WERI-Rb-1 (cell line): Measurements from ENCODE around the gene MYLK2.

ENCODE experiments used
- DNase-seq: peaks from one replicate; pipeline ENCODE4 v3.0.0-alpha.2; 2020
- H3K27ac ChIP-seq: fragments of 250-450 bp; sonication (Bioruptor Pico); 2 replicates; pipeline ENCODE4 v1.5.1; 2020; ENCODE audit warnings: mild to moderate bottlenecking, moderate library complexity
- H3K27me3 ChIP-seq: fragments of 250-450 bp; sonication (Bioruptor Pico); 2 replicates; pipeline ENCODE4 v1.5.1; 2021; ENCODE audit warnings: mild to moderate bottlenecking, low read depth, moderate library complexity; ENCODE audit not compliant: insufficient read depth, severe bottlenecking
- H3K36me3 ChIP-seq: fragments of 250-450 bp; sonication (Bioruptor Pico); 2 replicates; pipeline ENCODE4 v1.5.1; 2020; ENCODE audit warnings: mild to moderate bottlenecking, moderate library complexity
- H3K4me3 ChIP-seq: 2 replicates; pipeline ENCODE4 v1.5.1; 2011; ENCODE audit warnings: low read depth, mild to moderate bottlenecking, control low read depth, low read length
- H3K9me3 ChIP-seq: fragments of 250-450 bp; sonication (Bioruptor Pico); 2 replicates; pipeline ENCODE4 v1.5.1; 2021; ENCODE audit warnings: mild to moderate bottlenecking, moderate library complexity; ENCODE audit not compliant: severe bottlenecking
- TF ChIP-seq, protein P1 (sequence below): IDR thresholded peaks from 2 replicates; pipeline ENCODE4 v1.5.1; 2011; ENCODE audit warnings: low read depth, mild to moderate bottlenecking, control low read depth, inconsistent platforms, low read length

MYLK2 gene

DNA sequence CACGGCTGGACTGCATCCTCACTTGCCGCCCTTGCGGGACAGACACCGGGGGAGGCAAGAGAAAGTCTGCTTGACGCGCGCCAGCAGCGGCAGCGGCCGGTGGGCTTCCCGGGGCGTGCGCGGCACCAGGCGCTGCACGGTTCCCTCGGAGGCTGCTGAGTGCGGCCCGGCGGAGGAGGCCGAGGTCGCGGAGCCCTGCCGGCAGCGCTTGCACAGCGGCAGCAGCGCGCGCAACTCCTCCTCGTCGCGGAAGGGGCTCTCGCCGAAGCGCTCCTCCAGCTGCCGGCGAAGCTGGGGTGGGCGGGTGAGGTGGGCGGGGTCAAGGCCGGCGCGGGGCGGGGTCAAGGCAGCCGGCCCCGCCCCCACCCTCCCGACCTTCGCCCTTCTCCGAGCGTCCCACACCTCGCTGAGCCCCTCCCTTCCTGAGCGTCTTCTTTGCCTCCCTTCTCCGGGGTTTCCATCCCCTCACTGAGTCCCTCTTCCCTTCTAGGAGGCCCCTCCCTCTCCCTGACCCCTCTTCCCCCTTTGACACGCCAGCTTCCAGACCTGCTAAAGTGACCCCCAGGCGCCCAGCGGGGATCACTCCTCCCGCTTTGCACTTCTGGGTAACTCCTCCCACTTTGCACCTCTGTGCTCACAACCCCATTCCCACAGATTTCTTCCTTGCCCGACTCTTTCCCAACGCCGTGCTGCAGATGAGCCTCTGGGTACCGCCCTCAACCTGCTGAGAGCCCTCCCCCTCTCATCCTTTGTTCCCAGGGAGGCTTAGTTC, 42.4 kb downstream of the MYLK2 start:
- peak; percentile 85 for DNase-seq
- no peaks in the 10 kb centered on the region for H3K27me3 ChIP-seq

DNA sequence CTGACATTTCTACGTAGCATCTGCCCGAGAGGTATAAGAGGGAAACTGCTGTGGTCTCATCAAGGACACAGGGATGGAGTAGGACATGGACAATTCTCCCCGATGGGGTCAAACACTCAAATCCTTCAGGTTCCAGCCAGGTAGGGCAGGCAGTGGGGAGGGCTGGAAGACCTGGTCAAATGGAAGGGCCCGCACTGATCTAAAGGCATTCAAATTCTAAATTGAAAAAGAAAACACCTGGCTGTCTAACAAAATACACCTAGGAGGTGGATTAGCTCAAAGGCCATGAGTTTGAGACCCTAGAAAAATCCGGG, 43.0 kb downstream of the MYLK2 start:
- H3K4me3 ChIP-seq = peak overlapping the region; percentile 75

More for the DNA sequence above, 42.4 kb downstream of the MYLK2 start:
- peak overlapping the region; percentile 99 for H3K27ac ChIP-seq
- TF ChIP-seq, protein P1, sequence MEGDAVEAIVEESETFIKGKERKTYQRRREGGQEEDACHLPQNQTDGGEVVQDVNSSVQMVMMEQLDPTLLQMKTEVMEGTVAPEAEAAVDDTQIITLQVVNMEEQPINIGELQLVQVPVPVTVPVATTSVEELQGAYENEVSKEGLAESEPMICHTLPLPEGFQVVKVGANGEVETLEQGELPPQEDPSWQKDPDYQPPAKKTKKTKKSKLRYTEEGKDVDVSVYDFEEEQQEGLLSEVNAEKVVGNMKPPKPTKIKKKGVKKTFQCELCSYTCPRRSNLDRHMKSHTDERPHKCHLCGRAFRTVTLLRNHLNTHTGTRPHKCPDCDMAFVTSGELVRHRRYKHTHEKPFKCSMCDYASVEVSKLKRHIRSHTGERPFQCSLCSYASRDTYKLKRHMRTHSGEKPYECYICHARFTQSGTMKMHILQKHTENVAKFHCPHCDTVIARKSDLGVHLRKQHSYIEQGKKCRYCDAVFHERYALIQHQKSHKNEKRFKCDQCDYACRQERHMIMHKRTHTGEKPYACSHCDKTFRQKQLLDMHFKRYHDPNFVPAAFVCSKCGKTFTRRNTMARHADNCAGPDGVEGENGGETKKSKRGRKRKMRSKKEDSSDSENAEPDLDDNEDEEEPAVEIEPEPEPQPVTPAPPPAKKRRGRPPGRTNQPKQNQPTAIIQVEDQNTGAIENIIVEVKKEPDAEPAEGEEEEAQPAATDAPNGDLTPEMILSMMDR = no peak
- H3K9me3 ChIP-seq = no peaks in the 10 kb centered on the region
- H3K4me3 ChIP-seq = peak overlapping the region; percentile 75
- peaks cover 5% of the 10 kb centered on the region; the same call in 1 of the 2 replicates for H3K36me3 ChIP-seq

DNA sequence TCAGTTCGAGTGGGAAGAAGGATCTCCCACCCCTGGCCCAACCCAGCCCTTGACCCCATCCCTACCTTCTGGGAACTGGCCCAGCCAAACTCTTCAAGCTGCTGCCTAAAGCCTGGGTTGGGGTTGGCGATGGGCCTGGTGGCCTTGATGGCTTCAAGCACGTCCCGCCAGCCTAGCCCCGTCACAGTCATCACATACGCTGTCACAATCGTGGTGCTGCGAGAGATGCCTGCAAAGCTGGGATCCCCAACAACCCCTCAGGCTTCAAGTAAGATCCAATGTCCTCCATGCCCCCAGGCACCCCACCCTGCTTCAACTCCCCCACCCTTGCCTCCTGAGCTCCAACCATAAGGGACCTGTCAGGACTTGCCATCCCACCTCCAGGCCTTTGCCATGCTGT, 43.4 kb downstream of the MYLK2 start:
- DNase-seq = no peak
- H3K27me3 ChIP-seq = no peaks in the 10 kb centered on the region
- TF ChIP-seq, protein P1 = no peak
- no peak overlapping the region for H3K4me3 ChIP-seq
- H3K36me3 ChIP-seq = peaks cover 9% of the 10 kb centered on the region; the same call in 1 of the 2 replicates
- H3K27ac ChIP-seq = peak overlapping the region; percentile 99; the same call in 1 of the 2 replicates
- no peaks in the 10 kb centered on the region for H3K9me3 ChIP-seq

More for the DNA sequence above, 43.0 kb downstream of the MYLK2 start:
- no peaks in the 10 kb centered on the region for H3K9me3 ChIP-seq
- no peak for DNase-seq
- TF ChIP-seq, protein P1 = no peak
- H3K27ac ChIP-seq = peak overlapping the region; percentile 99
- H3K36me3 ChIP-seq = peaks cover 9% of the 10 kb centered on the region; the same call in 1 of the 2 replicates
- H3K27me3 ChIP-seq = no peaks in the 10 kb centered on the region

- Histone ChIP-seq H3K36me3 (peaks cover 9% of the 10 kb centered on the region; the same call in 1 of the 2 replicates), H3K27me3 (no peaks in the 10 kb centered on the region), H3K27ac (no peak overlapping the region), H3K4me3 (no peak overlapping the region), H3K9me3 (no peaks in the 10 kb centered on the region)
- TF ChIP-seq, protein P1 = no peak
- DNase-seq = no peak
Measured at GRCh38 chr20:31863296-31864085, 44.3 kb downstream of the MYLK2 start.

- H3K9me3 ChIP-seq = no peaks in the 10 kb centered on the region
- H3K27ac ChIP-seq = no peak overlapping the region
- no peaks in the 10 kb centered on the region for H3K27me3 ChIP-seq
- peaks cover 9% of the 10 kb centered on the region; the same call in 1 of the 2 replicates for H3K36me3 ChIP-seq
- TF ChIP-seq, protein P1 = no peak
- DNase-seq = no peak
- no peak overlapping the region for H3K4me3 ChIP-seq
Measured at GRCh38 chr20:31864521-31865400, 45.6 kb downstream of the MYLK2 start.
